Activated T-helper 2 cell treated with anti-CD3 and anti-CD28 coated beads, Interferon-gamma antibody, Interleukin-2, Interleukin-4, amounts not matched to agents 10 μg/mL and 5 μg/mL and 100 μg/mL, durations not matched to agents 14 hours and 24 hours and 36 hours (primary cell): ENCODE results near the gene ATP13A3. TPM values are rescaled to one million over a fixed set of nuclear protein-coding genes. Genes with fewer than 3 reads are reported as not detected.
"Not testable (repeated sequence)": the region's sequence is repeated elsewhere in the genome, so short reads cannot be mapped to it uniquely, and the experiment has no call there.

ENCODE experiments used
- DNase-seq: peaks from one replicate; pipeline ENCODE4 v3.0.0; 2021; ENCODE audit warnings: low spot score
- H3K27ac Mint-ChIP-seq: one replicate; pipeline ENCODE4 v1.8.0; 2021; ENCODE audit warnings: mixed read lengths
- H3K27me3 Mint-ChIP-seq: one replicate; pipeline ENCODE4 v1.8.0; 2021; ENCODE audit warnings: low read depth, mixed read lengths
- H3K36me3 Mint-ChIP-seq: one replicate; pipeline ENCODE4 v1.8.0; 2021; ENCODE audit warnings: low read depth, mixed read lengths
- H3K4me1 Mint-ChIP-seq: one replicate; pipeline ENCODE4 v1.8.0; 2021; ENCODE audit warnings: low read depth, mixed read lengths
- H3K4me3 Mint-ChIP-seq: one replicate; pipeline ENCODE4 v1.8.0; 2021; ENCODE audit warnings: low read depth, mild to moderate bottlenecking, moderate library complexity, mixed read lengths
- H3K9me3 Mint-ChIP-seq: one replicate; pipeline ENCODE4 v1.8.0; 2021; ENCODE audit warnings: mixed read lengths
- intact Hi-C: fragments of 100-400 bp; cut with micrococcal nuclease; formaldehyde crosslinking; loops from one replicate; pipeline ENCODE4 v1.15.1; 2023
- total RNA-seq: library from RNA; stranded (reverse); gene quantifications from 2 replicates; pipeline ENCODE4 v1.2.3, GENCODE V29; 2022

Gene ATP13A3
- 136 and 150 TPM in 2 replicates for total RNA-seq

- Mint-ChIP-seq H3K36me3 (peaks cover 45% of the 10 kb centered on the region), H3K9me3 (no peaks in the 10 kb centered on the region), H3K27ac (peak within 1 kb of the TSS; percentile 89), H3K4me1 (peaks cover 51% of the 10 kb centered on the region), H3K27me3 (no peaks in the 10 kb centered on the region), H3K4me3 (peak within 1 kb of the TSS; percentile 89)
- intact Hi-C loops, result loop anchor here (1.0 to 5.0 kb wide), 5 partner anchors 10 to 1056 kb away; partner anchors contain the start of genes LSG1 and PPP1R2
- peak; percentile 87 for DNase-seq
Measured at GRCh38 chr3:194486540-194487288, at the start of gene ATP13A3. Gene ATP13A3 (minus strand): TSS chr3:194487002. CDS start chr3:194462190, 24,812 bp downstream.

GRCh38 chr3:194535199-194535598 is 48.4 kb upstream of the ATP13A3 start:
- H3K4me1 Mint-ChIP-seq, H3K27ac Mint-ChIP-seq, DNase-seq, H3K27me3 Mint-ChIP-seq, intact Hi-C loops, H3K36me3 Mint-ChIP-seq, H3K4me3 Mint-ChIP-seq: not testable (repeated sequence)
- peaks cover 14% of the 10 kb centered on the region for H3K9me3 Mint-ChIP-seq

GRCh38 chr3:194534243-194534642 is 47.4 kb upstream of the ATP13A3 start:
- H3K27me3 Mint-ChIP-seq, result peaks cover 1% of the 10 kb centered on the region
- H3K36me3 Mint-ChIP-seq, result no peaks in the 10 kb centered on the region
- no peak for DNase-seq
- intact Hi-C loops, result no loop called here
- peaks cover 14% of the 10 kb centered on the region for H3K9me3 Mint-ChIP-seq
- H3K4me3 Mint-ChIP-seq, result no peak overlapping the region
- no peak overlapping the region for H3K27ac Mint-ChIP-seq
- H3K4me1 Mint-ChIP-seq, result peaks cover 2% of the 10 kb centered on the region

- no peak overlapping the region for H3K27ac Mint-ChIP-seq
- peaks cover 14% of the 10 kb centered on the region for H3K9me3 Mint-ChIP-seq
- H3K4me3 Mint-ChIP-seq, result no peak overlapping the region
- DNase-seq, result no peak
- no peaks in the 10 kb centered on the region for H3K36me3 Mint-ChIP-seq
- peaks cover 2% of the 10 kb centered on the region for H3K27me3 Mint-ChIP-seq
- H3K4me1 Mint-ChIP-seq, result peaks cover under 1% of the 10 kb centered on the region
- intact Hi-C loops, result no loop called here
Measured at GRCh38 chr3:194532591-194532990, 45.8 kb upstream of the ATP13A3 start.

- Mint-ChIP-seq H3K36me3 (no peaks in the 10 kb centered on the region), H3K9me3 (no peaks in the 10 kb centered on the region), H3K27me3 (peaks cover 2% of the 10 kb centered on the region), H3K27ac (no peak overlapping the region), H3K4me3 (no peak overlapping the region), H3K4me1 (no peaks in the 10 kb centered on the region)
- intact Hi-C loops, result no loop called here
- no peak for DNase-seq
Measured at GRCh38 chr3:194527726-194528125, 40.9 kb upstream of the ATP13A3 start.

- Mint-ChIP-seq H3K27ac (no peak overlapping the region), H3K4me3 (no peak overlapping the region), H3K36me3 (peaks cover 6% of the 10 kb centered on the region), H3K9me3 (peaks cover 10% of the 10 kb centered on the region), H3K27me3 (peaks cover 2% of the 10 kb centered on the region), H3K4me1 (peaks cover 6% of the 10 kb centered on the region)
- intact Hi-C loops, result no loop called here
- DNase-seq, result no peak
Measured at GRCh38 chr3:194526164-194526563, 39.4 kb upstream of the ATP13A3 start.

GRCh38 chr3:194522579-194523046 is 35.8 kb upstream of the ATP13A3 start:
- Mint-ChIP-seq H3K27me3 (no peaks in the 10 kb centered on the region), H3K36me3 (peaks cover 20% of the 10 kb centered on the region), H3K27ac (no peak overlapping the region), H3K9me3 (peaks cover 36% of the 10 kb centered on the region), H3K4me3 (no peak overlapping the region), H3K4me1 (peaks cover 27% of the 10 kb centered on the region)
- intact Hi-C loops, result no loop called here
- no peak for DNase-seq

GRCh38 chr3:194521510-194522260 is 34.9 kb upstream of the ATP13A3 start:
- Mint-ChIP-seq H3K36me3 (peaks cover 20% of the 10 kb centered on the region), H3K4me1 (peaks cover 27% of the 10 kb centered on the region), H3K4me3 (no peak overlapping the region), H3K27me3 (no peaks in the 10 kb centered on the region), H3K9me3 (peaks cover 36% of the 10 kb centered on the region), H3K27ac (no peak overlapping the region)
- intact Hi-C loops, result loop anchor here (1.0 to 2.0 kb wide), 3 partner anchors 34 to 63 kb away; partner anchors contain the start of gene ATP13A3
- no peak for DNase-seq

- H3K4me3 Mint-ChIP-seq, H3K27me3 Mint-ChIP-seq: not testable (repeated sequence)
- intact Hi-C loops, result loop anchor here (1.0 to 2.0 kb wide), 3 partner anchors 33 to 64 kb away; partner anchors contain the start of gene ATP13A3
- peak; percentile 50 for DNase-seq
- H3K9me3 Mint-ChIP-seq, result peaks cover 36% of the 10 kb centered on the region
- H3K4me1 Mint-ChIP-seq, result peaks cover 27% of the 10 kb centered on the region
- peaks cover 20% of the 10 kb centered on the region for H3K36me3 Mint-ChIP-seq
- H3K27ac Mint-ChIP-seq, result peak overlapping the region; percentile 7
Measured at GRCh38 chr3:194520682-194521162, 33.9 kb upstream of the ATP13A3 start.

GRCh38 chr3:194520201-194520600 is 33.4 kb upstream of the ATP13A3 start:
- not testable (repeated sequence) for H3K27me3 Mint-ChIP-seq, DNase-seq, H3K4me3 Mint-ChIP-seq
- Mint-ChIP-seq H3K27ac (peak overlapping the region; percentile 7), H3K36me3 (peaks cover 20% of the 10 kb centered on the region), H3K4me1 (peaks cover 27% of the 10 kb centered on the region), H3K9me3 (peaks cover 36% of the 10 kb centered on the region)
- intact Hi-C loops, result loop anchor here (2.0 kb wide), 1 partner anchor 65 kb away; no protein-coding TSS in a partner anchor

- Mint-ChIP-seq H3K36me3 (peaks cover 20% of the 10 kb centered on the region), H3K4me3 (no peak overlapping the region), H3K27ac (no peak overlapping the region), H3K4me1 (peaks cover 29% of the 10 kb centered on the region), H3K27me3 (peaks cover 8% of the 10 kb centered on the region), H3K9me3 (peaks cover 36% of the 10 kb centered on the region)
- no peak for DNase-seq
- intact Hi-C loops, result no loop called here
Measured at GRCh38 chr3:194518652-194519051, 31.9 kb upstream of the ATP13A3 start.

- Mint-ChIP-seq H3K9me3 (peaks cover 36% of the 10 kb centered on the region), H3K4me1 (peaks cover 29% of the 10 kb centered on the region), H3K27ac (no peak overlapping the region), H3K27me3 (peaks cover 8% of the 10 kb centered on the region), H3K36me3 (peaks cover 20% of the 10 kb centered on the region), H3K4me3 (no peak overlapping the region)
- intact Hi-C loops, result no loop called here
- DNase-seq, result no peak
Measured at GRCh38 chr3:194517333-194517732, 30.5 kb upstream of the ATP13A3 start.
